Common myeloid progenitor, CD34-positive (primary cell): ENCODE results near the gene KAZN.

Experiments used
- CTCF ChIA-PET: fragments of 350-600 bp; sonication (Branson Sonifier 250); formaldehyde crosslinking; loops from one replicate; lab custom pipeline; 2021; ENCODE audit warnings: antibody characterized with exemption; lab: Charles Lee
- POLR2A ChIA-PET: fragments of 350-600 bp; sonication (Branson Sonifier 250); formaldehyde crosslinking; loops from one replicate; lab custom pipeline; 2021; ENCODE audit warnings: antibody characterized with exemption; lab: Charles Lee
- DNase-seq, 3 donors: peaks; one replicate each; pipeline versions ENCODE4 v3.0.0 to v3.0.0-alpha.2; 2013
- H3K27ac ChIP-seq, 2 experiments: 1 replicate in 1 of 2; 2 replicates in 1 of 2; pipeline ENCODE4 v1.7.0; 2013; ENCODE audit warnings: inconsistent platforms in 2 of 2, low read length in 2 of 2, mild to moderate bottlenecking in 2 of 2, low read depth in 1 of 2, moderate library complexity in 1 of 2; ENCODE audit not compliant: severe bottlenecking in 2 of 2, insufficient read depth in 1 of 2, poor library complexity in 1 of 2
- H3K27me3 ChIP-seq, 5 experiments: replicated peaks in 2 of 5; 1 replicate in 3 of 5; 2 replicates in 2 of 5; pipeline versions ENCODE4 v1.6.1 to v1.7.0; 2013; ENCODE audit warnings: low read length in 4 of 5, mild to moderate bottlenecking in 2 of 5, moderate library complexity in 2 of 5, inconsistent platforms in 1 of 5; ENCODE audit not compliant: insufficient read depth in 5 of 5, control insufficient read depth in 4 of 5
- H3K36me3 ChIP-seq, 4 experiments: 1 replicate in 2 of 4; 2 replicates in 2 of 4; pipeline versions ENCODE4 v1.6.1 to v1.7.0; 2013; ENCODE audit warnings: low read length in 3 of 4, control low read depth in 1 of 4, mild to moderate bottlenecking in 1 of 4; ENCODE audit not compliant: control insufficient read depth in 4 of 4, insufficient read depth in 4 of 4
- H3K4me1 ChIP-seq, 4 experiments: 1 replicate in 3 of 4; 2 replicates in 1 of 4; pipeline versions ENCODE4 v1.6.1 to v1.7.1; 2013; ENCODE audit warnings: low read length in 3 of 4, mild to moderate bottlenecking in 3 of 4, control low read depth in 1 of 4, inconsistent platforms in 1 of 4, moderate library complexity in 1 of 4; ENCODE audit not compliant: control insufficient read depth in 4 of 4, insufficient read depth in 4 of 4; ENCODE audit errors: control extremely low read depth in 1 of 4
- H3K4me3 ChIP-seq, 7 experiments: 1 replicate in 4 of 7; 2 replicates in 3 of 7; pipeline versions ENCODE4 v1.5.1 to v1.7.0; 2013; ENCODE audit warnings: mild to moderate bottlenecking in 7 of 7, low read length in 6 of 7, moderate library complexity in 6 of 7, inconsistent platforms in 2 of 7, low read depth in 2 of 7, control low read depth in 1 of 7; ENCODE audit not compliant: insufficient read depth in 4 of 7, control insufficient read depth in 1 of 7; ENCODE audit errors: extremely low read depth in 1 of 7
- H3K9me3 ChIP-seq, 5 experiments: 1 replicate in 4 of 5; 2 replicates in 1 of 5; pipeline versions ENCODE4 v1.6.1 to v1.7.1; 2013; ENCODE audit warnings: low read length in 4 of 5, mild to moderate bottlenecking in 2 of 5, inconsistent platforms in 1 of 5, low read depth in 1 of 5, moderate library complexity in 1 of 5; ENCODE audit not compliant: control insufficient read depth in 4 of 5, insufficient read depth in 2 of 5; ENCODE audit errors: control extremely low read depth in 1 of 5
- WGBS: methylation state at CpG from one replicate; pipeline ENCODE4 v1.1.5; 2013; ENCODE audit not compliant: insufficient coverage; 5-methylcytosine and 5-hydroxymethylcytosine counted together

Gene KAZN

DNA sequence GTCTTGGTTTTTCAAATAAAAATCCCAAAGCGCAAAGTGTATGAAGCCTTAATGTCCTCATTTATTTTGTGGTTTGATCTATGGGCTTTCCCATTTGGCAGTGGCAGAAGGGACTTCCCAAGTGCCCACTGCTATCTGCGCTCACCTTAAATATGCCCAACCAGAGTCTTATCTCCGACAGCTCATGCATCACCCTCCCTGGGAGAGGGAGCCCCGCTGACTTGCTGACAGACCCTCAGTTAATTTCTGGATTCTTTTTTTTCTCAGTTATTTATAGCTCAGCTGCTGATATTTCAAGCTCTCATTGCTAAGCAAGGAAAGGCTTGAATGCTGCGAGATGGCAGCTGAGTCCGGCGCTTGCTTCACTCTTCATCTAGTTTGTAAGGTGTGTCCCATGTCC is 19.3 kb downstream of the KAZN start:
- 100% methylated on average over 6 of the region's 7 CpGs for WGBS
- POLR2A ChIA-PET, result no interaction called here

DNA sequence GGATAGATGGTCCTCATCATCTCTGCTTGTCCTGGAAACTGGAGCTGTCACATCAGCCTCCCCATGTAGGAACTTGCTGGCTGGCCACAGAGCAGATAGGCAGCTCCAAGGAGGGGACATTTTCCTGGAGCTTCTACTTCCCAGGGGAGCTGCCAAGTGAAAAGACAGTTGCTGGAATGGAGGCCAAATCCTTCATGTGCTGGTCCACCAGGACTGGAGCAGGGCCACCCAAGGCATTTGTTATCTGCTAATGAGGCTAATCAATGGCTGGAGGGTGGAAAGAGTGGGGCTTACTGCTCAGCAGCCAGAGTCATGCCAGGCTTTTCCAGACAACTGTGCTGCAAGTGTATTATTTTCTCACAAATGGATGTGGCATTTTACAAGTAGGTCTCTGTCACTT is 22.5 kb downstream of the KAZN start:
- DNase-seq, result no peak
- peaks cover 0 to 8% (median 5%) of the 10 kb centered on the region in 5 experiments for H3K9me3 ChIP-seq
- H3K4me3 ChIP-seq, result no peak overlapping the region
- POLR2A ChIA-PET, result no interaction called here
- H3K27me3 ChIP-seq, result peaks cover 0 to 4% (median 0%) of the 10 kb centered on the region in 5 experiments
- CTCF ChIA-PET, result no interaction called here
- H3K36me3 ChIP-seq, result no peaks in the 10 kb centered on the region
- H3K4me1 ChIP-seq, result no peaks in the 10 kb centered on the region
- H3K27ac ChIP-seq, result no peak overlapping the region

More for the DNA sequence above, 19.3 kb downstream of the KAZN start:
- H3K4me3 ChIP-seq, result no peak overlapping the region
- CTCF ChIA-PET, result no interaction called here
- no peaks in the 10 kb centered on the region for H3K4me1 ChIP-seq
- H3K27ac ChIP-seq, result no peak overlapping the region
- no peak for DNase-seq
- H3K9me3 ChIP-seq, result peaks cover 0 to 8% (median 5%) of the 10 kb centered on the region in 5 experiments
- no peaks in the 10 kb centered on the region for H3K36me3 ChIP-seq
- peaks cover 0 to 4% (median 0%) of the 10 kb centered on the region in 5 experiments for H3K27me3 ChIP-seq

DNA sequence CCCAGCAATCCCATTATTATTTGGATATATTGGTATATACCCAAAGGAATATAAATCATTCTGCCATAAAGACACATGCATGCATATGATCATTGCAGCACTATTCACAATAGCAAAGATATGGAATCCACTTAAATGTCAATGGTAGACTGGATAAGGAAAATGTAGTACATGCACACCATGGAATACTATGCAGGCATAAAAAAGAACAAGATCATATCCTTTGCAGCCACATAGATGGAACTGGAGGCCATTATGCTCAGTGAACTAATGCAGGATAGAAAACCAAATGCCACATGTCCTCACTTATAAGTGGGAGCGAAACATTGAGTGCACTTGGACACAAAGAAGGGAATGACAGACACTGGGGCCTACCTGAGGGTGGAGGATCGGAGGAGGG is 24.6 kb downstream of the KAZN start:
- CTCF ChIA-PET, result no interaction called here
- Histone ChIP-seq H3K9me3 (peaks cover 0 to 8% (median 0%) of the 10 kb centered on the region in 5 experiments), H3K4me3 (no peak overlapping the region), H3K36me3 (no peaks in the 10 kb centered on the region), H3K4me1 (no peaks in the 10 kb centered on the region), H3K27ac (no peak overlapping the region), H3K27me3 (peaks cover 0 to 7% (median 0%) of the 10 kb centered on the region in 5 experiments)
- 60% methylated on average over 1 of the region's 2 CpGs for WGBS
- no peak for DNase-seq
- POLR2A ChIA-PET, result no interaction called here

DNA sequence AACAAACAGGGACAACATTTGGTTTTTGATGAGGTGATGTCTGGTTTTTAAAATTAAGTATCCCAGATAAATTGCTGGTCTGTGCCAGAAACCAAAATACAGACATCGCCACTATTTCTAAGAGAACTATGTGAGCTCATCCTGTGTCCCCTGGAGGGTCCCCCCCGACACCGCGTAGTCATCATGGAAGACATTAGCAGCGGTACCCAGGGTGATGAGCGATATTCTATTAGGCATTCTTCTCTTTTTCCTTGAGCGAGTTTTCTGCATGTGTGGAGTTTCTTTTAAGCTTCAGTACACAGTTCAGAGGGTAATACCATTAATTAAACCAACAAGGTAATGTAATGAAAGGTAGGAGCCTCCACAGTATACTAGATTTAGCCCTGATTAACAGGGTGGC is 26.5 kb downstream of the KAZN start:
- H3K27ac ChIP-seq, result no peak overlapping the region
- no peak overlapping the region for H3K4me3 ChIP-seq
- H3K9me3 ChIP-seq, result no peaks in the 10 kb centered on the region
- no peaks in the 10 kb centered on the region for H3K4me1 ChIP-seq
- H3K36me3 ChIP-seq, result no peaks in the 10 kb centered on the region
- peaks cover 0 to 6% (median 0%) of the 10 kb centered on the region in 5 experiments for H3K27me3 ChIP-seq
- DNase-seq, result no peak
- ChIA-PET POLR2A (no interaction called here), CTCF (no interaction called here)
- WGBS, result 100% methylated on average over 6 of the region's 7 CpGs

DNA sequence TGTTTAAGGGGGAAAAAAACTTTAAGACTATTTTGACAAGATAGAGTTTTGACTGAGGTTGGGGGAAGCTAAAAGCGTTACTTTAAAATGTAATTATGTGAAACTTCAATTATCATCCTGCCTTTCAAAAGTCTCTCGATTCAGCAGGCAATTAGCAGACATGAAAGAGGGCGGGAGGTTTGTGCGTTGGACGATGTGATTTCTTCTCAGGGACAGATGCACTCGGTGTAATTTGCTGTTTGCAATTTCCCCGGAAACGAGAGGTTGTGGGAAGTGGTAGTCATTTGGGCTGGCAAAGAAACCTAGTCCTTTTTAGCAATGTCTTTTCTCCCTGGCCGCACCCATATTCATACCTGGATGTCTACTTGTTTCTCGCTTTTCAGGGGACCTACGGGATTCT is 27.1 kb downstream of the KAZN start:
- Histone ChIP-seq H3K4me1 (no peaks in the 10 kb centered on the region), H3K36me3 (no peaks in the 10 kb centered on the region), H3K27me3 (peaks cover 0 to 6% (median 0%) of the 10 kb centered on the region in 5 experiments), H3K9me3 (no peaks in the 10 kb centered on the region), H3K4me3 (no peak overlapping the region), H3K27ac (no peak overlapping the region)
- ChIA-PET CTCF (no interaction called here), POLR2A (no interaction called here)
- no peak for DNase-seq
- WGBS, result 91% methylated on average over 6 of the region's 11 CpGs

DNA sequence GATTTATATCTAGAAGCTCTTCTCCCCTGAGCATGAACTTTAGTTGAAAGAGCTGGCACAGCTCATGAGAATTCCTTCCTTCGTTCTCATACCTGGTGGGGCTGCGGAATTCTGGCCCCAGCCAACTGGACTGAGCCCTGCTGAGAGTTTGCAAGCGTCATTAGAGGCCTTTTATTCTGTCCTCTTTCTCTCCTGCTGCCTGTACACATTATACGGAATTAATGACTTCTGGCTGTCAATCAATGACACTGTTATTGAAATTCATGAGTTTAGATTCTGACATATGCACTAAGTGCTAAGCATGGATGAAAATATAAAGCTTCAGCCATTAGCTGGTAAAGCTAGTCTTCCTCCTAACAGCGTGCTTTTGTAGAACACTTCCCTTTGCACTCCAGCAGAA is 27.5 kb downstream of the KAZN start:
- Histone ChIP-seq H3K4me3 (no peak overlapping the region), H3K27me3 (peaks cover 0 to 4% (median 0%) of the 10 kb centered on the region in 5 experiments), H3K9me3 (no peaks in the 10 kb centered on the region), H3K4me1 (no peaks in the 10 kb centered on the region), H3K36me3 (no peaks in the 10 kb centered on the region), H3K27ac (no peak overlapping the region)
- WGBS, result 88% methylated on average over 5 of the region's 5 CpGs
- CTCF ChIA-PET, result no interaction called here
- POLR2A ChIA-PET, result no interaction called here
- no peak for DNase-seq

DNA sequence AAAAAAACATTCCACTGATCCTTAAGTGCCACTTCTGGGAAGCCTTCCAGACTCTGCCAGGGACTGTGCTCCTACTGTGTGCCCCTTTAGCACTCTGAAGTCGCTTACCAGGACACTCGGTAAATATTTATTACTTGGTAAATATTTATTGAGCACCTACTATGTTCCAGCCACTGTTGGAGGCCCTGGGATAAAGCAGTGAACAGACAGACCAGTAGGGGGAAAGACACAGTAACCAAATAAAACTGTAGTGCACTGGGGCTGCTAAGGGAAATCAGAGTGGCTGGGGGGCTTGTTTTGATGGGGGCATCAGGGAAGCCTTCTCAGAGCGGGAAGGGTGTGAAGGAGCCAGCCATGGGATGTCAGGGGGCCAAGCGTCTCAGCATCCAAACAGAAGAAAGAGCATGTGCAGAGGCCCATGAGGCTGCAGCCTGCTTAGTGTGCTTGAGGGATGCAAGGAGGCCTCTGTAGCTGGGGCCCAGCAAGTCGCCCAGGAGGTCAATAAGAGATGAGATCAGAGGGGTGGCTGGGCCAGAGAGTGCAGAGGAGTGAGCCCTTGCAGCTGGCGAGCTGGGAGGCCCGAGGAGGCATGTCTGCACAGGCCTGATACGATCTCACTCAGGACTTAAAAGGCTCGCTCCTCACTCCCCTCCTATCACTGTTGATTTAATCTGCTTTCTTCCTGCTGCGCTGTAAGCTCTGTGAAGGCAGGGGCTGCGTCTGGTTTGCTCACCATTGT is 28.6 kb downstream of the KAZN start:
- no peak for DNase-seq
- Histone ChIP-seq H3K4me1 (no peaks in the 10 kb centered on the region), H3K9me3 (no peaks in the 10 kb centered on the region), H3K4me3 (no peak overlapping the region), H3K36me3 (no peaks in the 10 kb centered on the region), H3K27me3 (peaks cover 0 to 4% (median 0%) of the 10 kb centered on the region in 5 experiments), H3K27ac (no peak overlapping the region)
- WGBS, result 94% methylated on average over 9 of the region's 11 CpGs
- POLR2A ChIA-PET, result no interaction called here
- CTCF ChIA-PET, result no interaction called here
